Measurements from ENCODE around the gene PKLR.

Gene PKLR

GRCh38 chr1:155282488-155283091, 18.6 kb downstream of the PKLR start:
- DNase-seq, result no peak

- no peak for DNase-seq
Measured at GRCh38 chr1:155279268-155279667, 22.0 kb downstream of the PKLR start.

- no peak for DNase-seq
Measured at GRCh38 chr1:155278689-155279160, 22.5 kb downstream of the PKLR start.

DNA sequence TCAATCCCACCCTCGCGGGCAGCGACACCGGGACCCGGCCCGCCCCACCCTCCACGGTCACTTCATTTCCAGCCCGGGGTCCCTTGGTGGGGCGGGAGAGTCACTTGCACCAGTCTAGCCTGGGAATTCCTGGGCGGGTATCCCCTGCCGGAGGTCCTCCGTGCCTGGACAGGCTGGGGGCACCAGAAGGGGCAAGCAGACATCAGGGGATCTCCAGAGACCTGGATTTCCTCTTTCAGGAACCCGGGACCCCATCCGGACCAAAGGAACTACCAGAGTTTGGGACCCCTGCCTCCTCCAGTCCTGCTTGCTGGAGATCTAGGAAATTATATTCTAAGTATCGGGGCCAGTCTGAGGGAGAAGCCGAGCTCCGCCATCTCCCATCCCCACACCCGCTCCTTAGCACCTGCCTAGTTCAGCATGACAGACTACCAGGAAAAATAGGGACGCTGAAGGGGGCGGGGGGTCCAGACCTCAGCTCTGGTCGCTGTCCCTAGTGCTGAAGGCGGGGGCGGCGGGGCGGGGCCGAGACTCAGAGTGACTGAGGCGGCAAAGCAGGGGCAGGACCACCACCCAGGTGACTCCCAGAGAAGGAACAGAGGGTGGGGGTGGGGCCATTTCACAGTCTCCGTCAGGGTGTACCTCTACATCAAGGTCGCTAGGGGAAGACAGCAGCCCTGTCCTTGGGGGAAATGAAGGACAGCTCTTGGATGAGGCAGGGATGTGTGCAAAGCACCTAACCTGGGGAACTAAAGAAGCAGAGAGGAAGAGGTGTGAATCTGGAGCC, 23.1 kb downstream of the PKLR start:
- DNase-seq, result peak; percentile 88

DNA sequence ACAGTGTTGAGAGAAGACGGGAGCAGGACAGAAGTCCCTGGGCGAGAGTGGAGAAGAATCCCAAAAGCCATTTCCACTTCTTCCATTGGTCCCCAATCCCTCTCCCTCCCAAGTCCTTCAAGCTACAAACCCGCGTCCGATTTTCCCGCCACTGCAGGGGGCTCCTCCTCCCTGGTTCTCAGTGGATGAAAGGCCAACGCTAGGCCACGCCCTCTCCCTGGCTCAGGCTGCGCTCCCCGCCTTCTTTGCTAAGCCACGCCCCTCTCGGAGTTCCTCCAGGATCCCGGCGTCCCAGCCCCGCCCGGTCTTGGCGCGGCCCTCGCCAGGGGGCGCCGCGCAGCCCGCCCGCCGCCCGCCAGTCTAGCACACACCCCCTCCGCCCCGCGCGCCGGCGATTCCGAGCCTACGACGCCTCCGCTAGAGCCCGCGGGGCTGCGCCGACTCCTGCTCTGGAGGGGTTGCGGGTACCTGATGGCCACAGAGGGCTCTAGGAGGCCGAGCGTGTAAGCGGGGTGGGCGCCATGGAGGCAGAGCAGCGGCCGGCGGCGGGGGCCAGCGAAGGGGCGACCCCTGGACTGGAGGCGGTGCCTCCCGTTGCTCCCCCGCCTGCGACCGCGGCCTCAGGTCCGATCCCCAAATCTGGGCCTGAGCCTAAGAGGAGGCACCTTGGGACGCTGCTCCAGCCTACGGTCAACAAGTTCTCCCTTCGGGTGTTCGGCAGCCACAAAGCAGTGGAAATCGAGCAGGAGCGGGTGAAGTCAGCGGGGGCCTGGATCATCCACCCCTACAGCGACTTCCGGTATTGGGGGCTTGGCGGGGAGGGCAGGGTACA, 24.0 kb downstream of the PKLR start, which contains the start of gene HCN3:
HCN3 (plus strand) TSS at position 394 of the 832 bp plus-strand sequence; CDS start at position 522, 128 bp downstream.
- peak; percentile 98 for DNase-seq

GRCh38 chr1:155273343-155274245, 27.6 kb downstream of the PKLR start, which contains the start of gene CLK2:
CLK2 (minus strand) TSS chr1:155273504; CDS start chr1:155270977, 2,527 bp downstream.
- DNase-seq, result peak; percentile 98

GRCh38 chr1:155272466-155273342, 28.5 kb downstream of the PKLR start:
- peak; percentile 78 for DNase-seq

GRCh38 chr1:155269381-155269780, 31.9 kb downstream of the PKLR start:
- no peak for DNase-seq

DNA sequence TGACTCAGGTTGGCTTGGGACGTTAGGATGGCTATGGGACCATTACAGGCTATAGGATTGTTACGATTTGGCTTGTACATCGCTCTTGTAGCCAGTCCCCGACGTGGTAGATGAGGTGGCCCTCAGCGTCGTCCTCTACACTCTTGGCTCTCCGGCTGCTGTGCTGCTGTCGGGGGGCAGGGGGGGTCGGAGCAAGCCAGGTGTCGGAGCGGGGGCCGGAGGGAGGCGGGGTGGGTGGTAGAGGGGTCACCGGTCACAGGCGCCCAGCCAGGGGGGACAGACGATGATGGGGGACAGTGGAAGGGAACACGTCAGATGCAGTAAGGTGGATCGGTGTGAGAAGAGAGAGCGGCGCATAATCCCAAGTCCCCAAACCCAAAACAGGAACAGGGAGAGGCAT, 32.6 kb downstream of the PKLR start:
- DNase-seq, result no peak

DNA sequence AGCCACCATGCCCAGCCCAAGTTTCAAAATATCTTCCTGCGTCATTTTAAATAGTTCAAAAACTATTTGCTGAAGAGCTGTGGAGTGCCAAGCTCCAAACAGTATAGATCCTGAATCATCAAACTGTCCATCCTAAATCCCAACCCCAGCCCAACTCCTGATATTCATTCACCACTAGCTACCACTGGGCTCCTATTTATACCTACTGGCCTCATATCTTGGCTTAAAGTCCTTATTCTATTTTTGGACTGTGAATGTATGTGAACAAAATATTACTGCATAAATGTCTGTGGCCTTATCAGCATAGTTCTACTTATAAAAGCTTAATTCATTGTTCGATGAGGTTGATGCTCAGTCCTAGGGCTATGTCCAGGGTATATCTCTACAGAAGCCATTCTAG, 33.9 kb downstream of the PKLR start:
- no peak for DNase-seq

DNA sequence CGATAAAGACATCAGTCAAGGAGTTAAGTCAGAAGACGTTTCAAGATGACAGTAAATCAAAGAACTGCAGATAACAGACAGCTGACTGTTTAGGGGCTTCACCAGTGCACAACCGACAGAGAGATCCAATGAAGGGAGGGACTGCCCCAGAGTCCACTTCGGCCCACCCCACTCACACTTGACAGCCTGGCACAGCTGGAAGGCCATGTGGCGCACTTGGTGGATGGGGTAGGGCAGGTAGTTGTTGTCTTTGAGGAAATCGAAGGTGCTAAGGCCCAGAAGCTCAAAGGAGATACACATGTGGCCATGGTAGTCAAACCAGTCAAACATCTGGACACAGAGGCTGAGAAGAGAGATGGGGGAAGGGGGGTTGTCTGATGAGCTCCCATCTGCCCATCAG, 34.7 kb downstream of the PKLR start:
- DNase-seq, result no peak

- DNase-seq, result no peak
Measured at GRCh38 chr1:155263067-155263466, 38.2 kb downstream of the PKLR start.

- peak; percentile 98 for DNase-seq
Measured at GRCh38 chr1:155261852-155262673, 39.2 kb downstream of the PKLR start, which contains the start of gene SCAMP3. SCAMP3 (minus strand) TSS chr1:155262360; CDS start chr1:155262151, 209 bp downstream.

GRCh38 chr1:155261493-155261851, 39.8 kb downstream of the PKLR start:
- peak; percentile 24 for DNase-seq

DNA sequence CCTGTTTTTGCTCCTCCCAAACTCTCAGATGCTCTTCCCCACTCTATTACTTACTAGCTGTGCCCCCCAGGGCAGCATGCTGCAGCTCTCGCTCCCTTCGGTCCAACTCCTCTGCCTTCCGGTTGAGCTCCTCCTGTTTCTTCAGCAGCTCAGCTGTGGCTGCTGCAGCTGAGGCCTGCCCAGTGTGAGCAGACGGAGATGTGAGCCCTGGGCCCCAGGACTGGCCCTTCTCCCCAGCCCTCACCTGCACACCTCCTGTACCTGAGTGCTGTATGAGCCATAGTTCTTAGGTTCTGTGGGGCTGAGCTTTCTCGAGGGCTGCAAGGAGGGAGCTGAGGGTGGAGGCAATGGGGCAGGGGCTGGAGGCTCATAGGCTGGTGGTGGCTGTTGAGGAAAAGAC, 41.0 kb downstream of the PKLR start:
- DNase-seq, result no peak

- no peak for DNase-seq
Measured at GRCh38 chr1:155256058-155256852, 45.0 kb downstream of the PKLR start.

DNA sequence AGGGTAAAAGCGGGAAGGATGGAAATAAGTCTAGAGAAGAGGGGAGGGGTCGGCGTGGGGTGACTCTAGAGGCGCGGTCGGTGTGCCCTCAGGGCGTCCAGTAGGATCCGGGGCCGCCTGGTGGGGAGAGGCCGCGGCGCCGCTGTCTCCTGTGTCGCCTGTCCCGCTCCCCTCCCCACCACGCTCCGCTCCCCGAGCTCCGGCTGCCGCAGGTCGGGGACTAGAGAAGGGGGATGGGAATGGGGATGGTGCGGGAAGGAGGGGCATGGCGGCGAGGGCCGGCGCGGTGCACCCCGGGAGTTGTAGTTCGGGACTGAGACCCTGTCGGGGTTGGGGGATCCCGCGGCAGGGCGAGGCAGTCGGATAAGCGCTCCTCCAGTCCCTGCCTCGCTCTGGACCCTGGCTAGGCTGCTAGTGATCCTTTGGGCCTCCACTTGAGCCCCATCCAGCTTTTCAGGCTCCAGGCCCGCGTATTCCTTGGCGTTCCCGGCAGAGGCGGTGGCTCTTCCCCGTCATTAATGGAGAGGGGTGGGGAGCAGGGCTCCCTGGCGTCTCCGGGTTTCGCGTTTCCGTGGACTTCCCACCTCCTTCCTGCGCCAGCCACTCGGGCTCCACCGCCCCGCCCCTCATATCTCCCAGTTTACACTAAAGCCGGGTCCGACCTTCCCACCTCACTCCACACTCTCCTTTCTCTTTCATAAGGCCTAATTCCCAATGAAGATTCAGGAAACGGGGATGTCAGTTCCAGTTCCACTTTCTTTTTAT, 45.8 kb downstream of the PKLR start, which contains the start of gene ENTREP3:
ENTREP3 (minus strand) TSS at position 241 of the 765 bp plus-strand sequence. CDS start 606 bp downstream, outside the sequence.
- peak; percentile 92 for DNase-seq

DNA sequence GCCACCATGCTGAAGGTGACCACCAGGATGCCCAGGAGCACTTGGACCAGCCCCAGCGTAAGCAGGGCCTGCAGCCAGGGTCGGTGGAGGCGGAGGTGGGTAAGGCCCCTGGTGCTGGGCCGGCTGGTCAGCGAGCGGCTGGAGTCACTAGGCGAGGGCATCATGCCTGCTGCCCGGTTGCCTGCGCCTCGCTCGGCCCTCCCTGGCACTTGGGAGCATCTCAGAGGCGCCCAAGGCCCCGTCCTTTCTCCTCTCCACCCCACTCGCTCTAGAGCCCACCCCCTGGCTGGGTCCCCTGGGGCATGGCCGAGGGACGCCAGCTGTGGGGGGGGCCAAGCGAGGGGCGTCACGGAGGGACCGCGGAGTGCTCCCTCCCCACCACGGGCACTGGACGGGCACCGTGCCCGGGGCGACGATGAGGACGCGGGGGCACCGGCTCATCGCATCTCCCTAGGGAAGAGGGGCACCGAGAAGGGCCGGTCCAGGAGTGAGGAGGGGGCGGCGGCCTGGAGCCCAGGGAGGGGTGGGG, 46.5 kb downstream of the PKLR start:
- peak; percentile 47 for DNase-seq

Measured in NCI-H146 (cell line).